ENCODE data around the gene TMEM219.
A peak's percentile ranks its signal among the peaks of the same experiment; 100 is the strongest.
"Not testable (repeated sequence)": the region's sequence is repeated elsewhere in the genome, so short reads cannot be mapped to it uniquely, and the experiment has no call there.

The TMEM219 gene

GRCh38 chr16:29958756-29959155 is 3.1 kb upstream of the TMEM219 start:
- no peak overlapping the region for H2AFZ ChIP-seq (ENCODE audit: low read length)
- no peaks in the 10 kb centered on the region for H3K27me3 ChIP-seq (ENCODE audit: insufficient read depth, low read length)
- H3K9ac ChIP-seq (ENCODE audit: low read length): no peak overlapping the region
- H3K9me2 ChIP-seq (ENCODE audit: low read depth, low read length): no peaks in the 10 kb centered on the region
- H3F3A ChIP-seq (ENCODE audit: insufficient read depth, low read length): 0 out of 2 replicates have a peak, but pooled peaks cover 2% of the 10 kb centered on the region
- H3K4me3 ChIP-seq (ENCODE audit: low read depth, low read length, poor library complexity, severe bottlenecking): no peak overlapping the region
- peaks cover 21% of the 10 kb centered on the region for H3K4me1 ChIP-seq (ENCODE audit: insufficient read depth, low read length, severe bottlenecking)
- H3K9me3 ChIP-seq (ENCODE audit: low read length): no peaks in the 10 kb centered on the region
- H4K20me1 ChIP-seq (ENCODE audit: insufficient read depth, low read length): no peaks in the 10 kb centered on the region
- no peaks in the 10 kb centered on the region for H3K36me3 ChIP-seq (ENCODE audit: insufficient read depth, low read length)
- no peak for TF ChIP-seq CTCF (IDR thresholded peaks at IDR 0.05; ENCODE audit: low read length)
- no peak for TF ChIP-seq EZH2 (IDR thresholded peaks at IDR 0.05; ENCODE audit: borderline replicate concordance, low read length)
- H3K27ac ChIP-seq (ENCODE audit: low read depth, low read length, poor library complexity, severe bottlenecking): no peak overlapping the region
- H3K4me2 ChIP-seq (ENCODE audit: low read length): no peak overlapping the region
- no peaks in the 10 kb centered on the region for H3K79me2 ChIP-seq (ENCODE audit: insufficient read depth, low read length)

DNA sequence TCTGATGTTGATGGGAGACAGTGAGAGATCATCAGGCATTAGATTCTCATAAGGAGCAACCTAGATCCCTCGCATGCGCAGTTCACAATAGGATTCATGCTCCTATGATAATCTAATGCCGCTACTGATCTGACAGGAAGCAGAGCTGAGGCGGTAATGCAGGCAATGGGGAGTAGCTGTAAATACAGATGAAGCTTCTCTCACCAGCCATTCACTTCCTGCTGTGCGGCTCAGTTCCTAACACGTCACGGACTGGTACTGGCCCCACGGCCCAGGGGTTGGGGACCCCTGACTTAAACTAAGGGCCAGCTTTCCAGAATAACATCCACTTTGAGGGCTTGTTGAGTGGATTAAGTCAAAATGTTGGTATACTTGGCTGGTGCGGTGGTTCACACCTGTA is 2.6 kb upstream of the TMEM219 start:
- no peak overlapping the region for H2AFZ ChIP-seq (ENCODE audit: low read length)
- H3K9me2 ChIP-seq (ENCODE audit: low read depth, low read length): no peaks in the 10 kb centered on the region
- H3F3A ChIP-seq (ENCODE audit: insufficient read depth, low read length): 0 out of 2 replicates have a peak, but pooled peaks cover 2% of the 10 kb centered on the region
- H3K9ac ChIP-seq (ENCODE audit: low read length): no peak overlapping the region
- H3K9me3 ChIP-seq (ENCODE audit: low read length): no peaks in the 10 kb centered on the region
- peaks cover 21% of the 10 kb centered on the region for H3K4me1 ChIP-seq (ENCODE audit: insufficient read depth, low read length, severe bottlenecking)
- no peak for TF ChIP-seq EZH2 (IDR thresholded peaks at IDR 0.05; ENCODE audit: borderline replicate concordance, low read length)
- H3K36me3 ChIP-seq (ENCODE audit: insufficient read depth, low read length): no peaks in the 10 kb centered on the region
- H3K79me2 ChIP-seq (ENCODE audit: insufficient read depth, low read length): no peaks in the 10 kb centered on the region
- H3K27me3 ChIP-seq (ENCODE audit: insufficient read depth, low read length): no peaks in the 10 kb centered on the region
- no peak overlapping the region for H3K4me2 ChIP-seq (ENCODE audit: low read length)
- H4K20me1 ChIP-seq (ENCODE audit: insufficient read depth, low read length): no peaks in the 10 kb centered on the region
- no peak overlapping the region for H3K4me3 ChIP-seq (ENCODE audit: low read depth, low read length, poor library complexity, severe bottlenecking)
- H3K27ac ChIP-seq (ENCODE audit: low read depth, low read length, poor library complexity, severe bottlenecking): no peak overlapping the region

DNA sequence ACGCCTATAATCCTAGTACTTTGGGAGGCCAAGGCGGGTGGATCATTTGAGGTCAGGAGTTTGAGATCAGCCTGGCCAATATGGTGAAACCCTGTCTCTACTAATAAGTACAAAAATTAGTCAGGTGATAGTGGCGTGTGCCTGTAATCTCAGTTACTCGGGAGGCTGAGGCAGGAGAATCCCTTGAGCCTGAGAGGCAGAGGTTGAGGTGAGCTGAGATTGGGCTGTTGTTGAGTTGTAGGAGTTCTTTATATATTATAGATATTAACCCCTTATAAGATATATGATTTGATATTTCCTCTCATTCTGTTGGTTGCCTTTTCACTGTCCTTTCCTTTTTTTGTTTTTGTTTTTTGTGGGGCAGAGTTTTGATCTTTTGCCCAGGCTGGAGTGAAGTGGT is 2.1 kb upstream of the TMEM219 start:
- not testable (repeated sequence) for H2AFZ ChIP-seq (ENCODE audit: low read length); H3K4me2 ChIP-seq (ENCODE audit: low read length); H3K27ac ChIP-seq (ENCODE audit: low read depth, low read length, poor library complexity, severe bottlenecking); H3K9me3 ChIP-seq (ENCODE audit: low read length); H3K79me2 ChIP-seq (ENCODE audit: insufficient read depth, low read length); H3K27me3 ChIP-seq (ENCODE audit: insufficient read depth, low read length); H3K9ac ChIP-seq (ENCODE audit: low read length); H3K36me3 ChIP-seq (ENCODE audit: insufficient read depth, low read length); H3K9me2 ChIP-seq (ENCODE audit: low read depth, low read length); H3F3A ChIP-seq (ENCODE audit: insufficient read depth, low read length); H4K20me1 ChIP-seq (ENCODE audit: insufficient read depth, low read length); H3K4me3 ChIP-seq (ENCODE audit: low read depth, low read length, poor library complexity, severe bottlenecking)
- peaks cover 19% of the 10 kb centered on the region for H3K4me1 ChIP-seq (ENCODE audit: insufficient read depth, low read length, severe bottlenecking)

GRCh38 chr16:29961127-29961478 is 776 bp upstream of the TMEM219 start:
- H3K36me3 ChIP-seq (ENCODE audit: insufficient read depth, low read length): no peaks in the 10 kb centered on the region
- no peaks in the 10 kb centered on the region for H3K9me2 ChIP-seq (ENCODE audit: low read depth, low read length)
- no peak for TF ChIP-seq EZH2 (IDR thresholded peaks at IDR 0.05; ENCODE audit: borderline replicate concordance, low read length)
- no peak for TF ChIP-seq CTCF (IDR thresholded peaks at IDR 0.05; ENCODE audit: low read length)
- peak overlapping the region; percentile 67 for H3K4me3 ChIP-seq (ENCODE audit: low read depth, low read length, poor library complexity, severe bottlenecking)
- H2AFZ ChIP-seq (ENCODE audit: low read length): peak overlapping the region; percentile 70; the same call in 1 of the 2 replicates
- no peak overlapping the region for H3K27ac ChIP-seq (ENCODE audit: low read depth, low read length, poor library complexity, severe bottlenecking)
- no peaks in the 10 kb centered on the region for H3K27me3 ChIP-seq (ENCODE audit: insufficient read depth, low read length)
- H3K9me3 ChIP-seq (ENCODE audit: low read length): no peaks in the 10 kb centered on the region
- no peaks in the 10 kb centered on the region for H4K20me1 ChIP-seq (ENCODE audit: insufficient read depth, low read length)
- H3K9ac ChIP-seq (ENCODE audit: low read length): peak overlapping the region; percentile 77
- H3F3A ChIP-seq (ENCODE audit: insufficient read depth, low read length): 0 out of 2 replicates have a peak, but pooled peaks cover 2% of the 10 kb centered on the region
- peak overlapping the region; percentile 89 for H3K4me2 ChIP-seq (ENCODE audit: low read length)
- H3K4me1 ChIP-seq (ENCODE audit: insufficient read depth, low read length, severe bottlenecking): peaks cover 15% of the 10 kb centered on the region
- no peaks in the 10 kb centered on the region for H3K79me2 ChIP-seq (ENCODE audit: insufficient read depth, low read length)
